ENCODE data around the gene DAAM1. TPM values are rescaled to one million over a fixed set of nuclear protein-coding genes. Genes with fewer than 3 reads are reported as not detected.

DAAM1 gene
- total RNA-seq, 1 donor from 2014 or later: 16.5 TPM

GRCh38 chr14:59306775-59307174 is 118.3 kb downstream of the DAAM1 start:
- no peaks in the 10 kb centered on the region for H3K36me3 ChIP-seq (ENCODE audit: control insufficient read depth, insufficient read depth, low read length)
- H3K27me3 ChIP-seq (ENCODE audit: control insufficient read depth, insufficient read depth, low read length): no peaks in the 10 kb centered on the region
- DNase-seq (ENCODE audit: low read depth): peak; percentile 52
- TF ChIP-seq, protein P1, sequence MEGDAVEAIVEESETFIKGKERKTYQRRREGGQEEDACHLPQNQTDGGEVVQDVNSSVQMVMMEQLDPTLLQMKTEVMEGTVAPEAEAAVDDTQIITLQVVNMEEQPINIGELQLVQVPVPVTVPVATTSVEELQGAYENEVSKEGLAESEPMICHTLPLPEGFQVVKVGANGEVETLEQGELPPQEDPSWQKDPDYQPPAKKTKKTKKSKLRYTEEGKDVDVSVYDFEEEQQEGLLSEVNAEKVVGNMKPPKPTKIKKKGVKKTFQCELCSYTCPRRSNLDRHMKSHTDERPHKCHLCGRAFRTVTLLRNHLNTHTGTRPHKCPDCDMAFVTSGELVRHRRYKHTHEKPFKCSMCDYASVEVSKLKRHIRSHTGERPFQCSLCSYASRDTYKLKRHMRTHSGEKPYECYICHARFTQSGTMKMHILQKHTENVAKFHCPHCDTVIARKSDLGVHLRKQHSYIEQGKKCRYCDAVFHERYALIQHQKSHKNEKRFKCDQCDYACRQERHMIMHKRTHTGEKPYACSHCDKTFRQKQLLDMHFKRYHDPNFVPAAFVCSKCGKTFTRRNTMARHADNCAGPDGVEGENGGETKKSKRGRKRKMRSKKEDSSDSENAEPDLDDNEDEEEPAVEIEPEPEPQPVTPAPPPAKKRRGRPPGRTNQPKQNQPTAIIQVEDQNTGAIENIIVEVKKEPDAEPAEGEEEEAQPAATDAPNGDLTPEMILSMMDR (IDR thresholded peaks at IDR 0.05; ENCODE audit: insufficient read depth, low read length, poor library complexity, severe bottlenecking): no peak
- H3K4me3 ChIP-seq (ENCODE audit: low read depth, low read length): no peak overlapping the region

DNA sequence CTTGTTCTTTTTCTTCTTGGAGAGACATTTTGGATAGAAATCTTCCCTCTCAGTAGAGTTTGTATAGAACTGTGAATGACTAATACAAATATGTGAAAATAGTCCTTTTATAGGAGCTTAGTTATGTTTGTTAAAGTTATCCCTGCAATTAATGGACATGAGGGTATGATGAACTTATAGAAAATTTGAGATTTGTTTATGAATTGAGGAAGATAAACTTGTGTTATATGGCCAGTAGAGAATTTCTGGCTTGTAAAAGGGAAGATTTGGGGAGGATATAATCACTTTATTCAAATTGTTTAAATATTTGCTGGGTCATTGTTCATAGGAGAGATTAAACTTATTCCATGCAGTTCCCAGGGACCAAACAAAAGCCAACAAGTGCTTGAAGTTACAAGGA is 119.6 kb downstream of the DAAM1 start:
- TF ChIP-seq, protein P1 (IDR thresholded peaks at IDR 0.05; ENCODE audit: insufficient read depth, low read length, poor library complexity, severe bottlenecking): no peak
- Histone ChIP-seq H3K36me3 (ENCODE audit: control insufficient read depth, insufficient read depth, low read length) (no peaks in the 10 kb centered on the region), H3K27me3 (ENCODE audit: control insufficient read depth, insufficient read depth, low read length) (no peaks in the 10 kb centered on the region), H3K4me3 (ENCODE audit: low read depth, low read length) (no peak overlapping the region)
- DNase-seq (ENCODE audit: low read depth): no peak

- TF ChIP-seq, protein P1 (IDR thresholded peaks at IDR 0.05; ENCODE audit: insufficient read depth, low read length, poor library complexity, severe bottlenecking): no peak
Observed at GRCh38 chr14:59308673-59309072, 120.2 kb downstream of the DAAM1 start.

DNA sequence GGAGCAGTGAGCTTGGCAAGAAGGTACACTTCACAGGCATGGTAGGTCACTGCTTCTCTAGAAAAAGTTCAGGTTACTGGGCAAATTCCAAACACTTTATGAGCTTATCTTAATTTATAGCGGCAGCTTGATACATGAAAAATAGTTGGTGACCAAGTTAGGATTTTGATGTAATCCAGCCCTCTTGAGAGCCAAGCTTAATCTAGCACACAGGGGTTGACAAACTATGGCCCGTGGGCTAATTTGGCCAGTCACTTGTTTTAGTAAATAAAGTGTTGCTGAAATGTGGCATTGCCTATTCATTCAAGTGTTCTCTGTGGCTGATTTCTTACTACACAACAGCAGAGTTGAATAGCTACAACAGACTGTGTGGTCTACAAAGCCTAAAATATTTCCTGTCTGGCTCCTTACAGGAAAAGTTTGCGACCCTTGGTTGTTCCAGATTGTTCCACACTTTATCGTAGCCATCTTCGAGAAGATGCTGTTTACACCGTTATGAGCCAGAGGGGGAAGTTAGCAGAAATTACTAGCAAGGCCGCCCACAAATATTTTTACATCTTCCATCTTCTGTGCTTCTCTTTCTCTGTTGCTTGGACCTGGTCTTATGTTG is 120.9 kb downstream of the DAAM1 start:
- Histone ChIP-seq H3K27me3 (ENCODE audit: control insufficient read depth, insufficient read depth, low read length) (no peaks in the 10 kb centered on the region), H3K4me3 (ENCODE audit: low read depth, low read length) (no peak overlapping the region), H3K36me3 (ENCODE audit: control insufficient read depth, insufficient read depth, low read length) (no peaks in the 10 kb centered on the region)
- TF ChIP-seq, protein P1 (IDR thresholded peaks at IDR 0.05; ENCODE audit: insufficient read depth, low read length, poor library complexity, severe bottlenecking): no peak
- no peak for DNase-seq (ENCODE audit: low read depth)

More at GRCh38 chr14:59308673-59309072, 120.2 kb downstream of the DAAM1 start:
- no peak for DNase-seq (ENCODE audit: low read depth)
- Histone ChIP-seq H3K4me3 (ENCODE audit: low read depth, low read length) (no peak overlapping the region), H3K27me3 (ENCODE audit: control insufficient read depth, insufficient read depth, low read length) (no peaks in the 10 kb centered on the region), H3K36me3 (ENCODE audit: control insufficient read depth, insufficient read depth, low read length) (no peaks in the 10 kb centered on the region)

- Histone ChIP-seq H3K36me3 (ENCODE audit: control insufficient read depth, insufficient read depth, low read length) (no peaks in the 10 kb centered on the region), H3K27me3 (ENCODE audit: control insufficient read depth, insufficient read depth, low read length) (no peaks in the 10 kb centered on the region), H3K4me3 (ENCODE audit: low read depth, low read length) (no peak overlapping the region)
- peak; percentile 35 for DNase-seq (ENCODE audit: low read depth)
- TF ChIP-seq, protein P1 (IDR thresholded peaks at IDR 0.05; ENCODE audit: insufficient read depth, low read length, poor library complexity, severe bottlenecking): no peak
Observed at GRCh38 chr14:59310633-59311032, 122.2 kb downstream of the DAAM1 start.

DNA sequence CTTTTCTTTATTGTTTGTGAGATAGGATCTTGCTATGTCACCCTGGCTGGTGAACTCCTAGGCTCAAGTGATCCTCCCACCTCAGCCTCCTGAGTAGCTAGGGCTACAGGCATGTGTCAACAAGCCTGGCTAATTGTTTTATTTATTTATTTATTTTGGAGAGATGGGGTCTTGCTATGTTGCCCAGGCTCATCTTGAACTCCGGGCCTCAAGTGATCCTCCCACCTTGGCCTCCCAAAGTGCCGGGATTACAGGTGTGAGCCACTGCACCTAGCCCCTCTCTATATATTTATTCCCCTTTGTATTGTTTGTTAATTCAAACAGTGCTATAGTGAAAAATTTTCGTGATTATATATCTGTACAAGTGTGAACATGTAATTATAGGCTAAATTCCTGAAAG is 123.3 kb downstream of the DAAM1 start:
- TF ChIP-seq, protein P1 (IDR thresholded peaks at IDR 0.05; ENCODE audit: insufficient read depth, low read length, poor library complexity, severe bottlenecking): no peak
- Histone ChIP-seq H3K36me3 (ENCODE audit: control insufficient read depth, insufficient read depth, low read length) (no peaks in the 10 kb centered on the region), H3K27me3 (ENCODE audit: control insufficient read depth, insufficient read depth, low read length) (no peaks in the 10 kb centered on the region), H3K4me3 (ENCODE audit: low read depth, low read length) (no peak overlapping the region)
- no peak for DNase-seq (ENCODE audit: low read depth)

Measured in kidney epithelial cell (primary cell).